Neural progenitor cell (in vitro differentiated cells): ENCODE results near the gene PHYHD1.

Experiments used
- CTCF ChIP-seq: fragments of 200-600 bp; sonication (generic); IDR thresholded peaks from 2 replicates; pipeline ENCODE4 v1.5.1; 2017; ENCODE audit warnings: antibody characterized with exemption, mild to moderate bottlenecking
- EZH2 ChIP-seq: fragments of 200-600 bp; sonication (generic); IDR thresholded peaks from 2 replicates; pipeline ENCODE4 v1.6.1; 2017; ENCODE audit warnings: antibody characterized with exemption, mild to moderate bottlenecking, moderate library complexity
- EZH2phosphoT487 ChIP-seq: fragments of 200-600 bp; sonication (generic); IDR thresholded peaks from 2 replicates; pipeline ENCODE4 v1.6.1; 2017; ENCODE audit warnings: antibody characterized with exemption

- TF ChIP-seq CTCF (no peak), EZH2 (no peak), EZH2phosphoT487 (no peak)
Measured at GRCh38 chr9:128877852-128878251, 42.9 kb upstream of the PHYHD1 start.
